ENCODE data around the gene LYRM7.

GRCh38 chr5:131182839-131183238, 12.1 kb downstream of the LYRM7 start:
- TF ChIP-seq, protein P1, sequence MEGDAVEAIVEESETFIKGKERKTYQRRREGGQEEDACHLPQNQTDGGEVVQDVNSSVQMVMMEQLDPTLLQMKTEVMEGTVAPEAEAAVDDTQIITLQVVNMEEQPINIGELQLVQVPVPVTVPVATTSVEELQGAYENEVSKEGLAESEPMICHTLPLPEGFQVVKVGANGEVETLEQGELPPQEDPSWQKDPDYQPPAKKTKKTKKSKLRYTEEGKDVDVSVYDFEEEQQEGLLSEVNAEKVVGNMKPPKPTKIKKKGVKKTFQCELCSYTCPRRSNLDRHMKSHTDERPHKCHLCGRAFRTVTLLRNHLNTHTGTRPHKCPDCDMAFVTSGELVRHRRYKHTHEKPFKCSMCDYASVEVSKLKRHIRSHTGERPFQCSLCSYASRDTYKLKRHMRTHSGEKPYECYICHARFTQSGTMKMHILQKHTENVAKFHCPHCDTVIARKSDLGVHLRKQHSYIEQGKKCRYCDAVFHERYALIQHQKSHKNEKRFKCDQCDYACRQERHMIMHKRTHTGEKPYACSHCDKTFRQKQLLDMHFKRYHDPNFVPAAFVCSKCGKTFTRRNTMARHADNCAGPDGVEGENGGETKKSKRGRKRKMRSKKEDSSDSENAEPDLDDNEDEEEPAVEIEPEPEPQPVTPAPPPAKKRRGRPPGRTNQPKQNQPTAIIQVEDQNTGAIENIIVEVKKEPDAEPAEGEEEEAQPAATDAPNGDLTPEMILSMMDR (conservative IDR thresholded peaks at IDR 0.05 in 1 of 2, IDR thresholded peaks at IDR 0.05 in 1 of 2; ENCODE audit: low read depth in 1 of 2, low read length in 2 of 2): no peak
- no peak for TF ChIP-seq EZH2 (IDR thresholded peaks at IDR 0.05; ENCODE audit: low read length, missing control alignments)
